H9 (cell line): ENCODE results near the gene A4GNT. TPM values are rescaled to one million over a fixed set of nuclear protein-coding genes. Genes with fewer than 3 reads are reported as not detected.

Experiments used
- DNase-seq: peaks from one replicate; pipeline ENCODE4 v3.0.0-alpha.2; 2017
- H2AFZ ChIP-seq: one replicate; pipeline ENCODE4 v1.6.1; 2013; ENCODE audit warnings: mild to moderate bottlenecking, low read length, control low read depth, moderate library complexity
- H2AK5ac ChIP-seq: 2 replicates; pipeline ENCODE4 v1.6.1; 2013; ENCODE audit warnings: low read length, control low read depth, mixed read lengths; ENCODE audit not compliant: insufficient read length
- H2BK120ac ChIP-seq: one replicate; pipeline ENCODE4 v1.6.1; 2013; ENCODE audit warnings: low read depth, mild to moderate bottlenecking, low read length, control low read depth, inconsistent platforms; ENCODE audit not compliant: poor library complexity, severe bottlenecking
- H2BK12ac ChIP-seq: 2 replicates; pipeline ENCODE4 v1.6.1; 2013; ENCODE audit warnings: low read length, control low read depth, mixed read lengths, low read depth; ENCODE audit not compliant: insufficient read length
- H2BK15ac ChIP-seq: 2 replicates; pipeline ENCODE4 v1.6.1; 2013; ENCODE audit warnings: low read depth, low read length, control low read depth
- H2BK20ac ChIP-seq: one replicate; pipeline ENCODE4 v1.6.1; 2013; ENCODE audit warnings: low read depth, mild to moderate bottlenecking, low read length, control low read depth, inconsistent platforms; ENCODE audit not compliant: poor library complexity, severe bottlenecking
- H2BK5ac ChIP-seq: 2 replicates; pipeline ENCODE4 v1.6.1; 2013; ENCODE audit warnings: low read length, control low read depth, mixed read lengths; ENCODE audit not compliant: insufficient read length
- H3K14ac ChIP-seq: 2 replicates; pipeline ENCODE4 v1.6.1; 2013; ENCODE audit warnings: low read length, control low read depth; ENCODE audit not compliant: insufficient read depth
- H3K18ac ChIP-seq: 2 replicates; pipeline ENCODE4 v1.6.1; 2013; ENCODE audit warnings: low read depth, mild to moderate bottlenecking, mixed read lengths, low read length, control low read depth; ENCODE audit not compliant: insufficient read length
- H3K23ac ChIP-seq: 2 replicates; pipeline ENCODE4 v1.6.1; 2013; ENCODE audit warnings: low read length, control low read depth, mixed read lengths, low read depth; ENCODE audit not compliant: insufficient read length
- H3K23me2 ChIP-seq: 2 replicates; pipeline ENCODE4 v1.6.1; 2013; ENCODE audit warnings: low read depth, mild to moderate bottlenecking, mixed read lengths, low read length, control low read depth; ENCODE audit not compliant: insufficient read length, poor library complexity, severe bottlenecking
- H3K27ac ChIP-seq: 2 replicates; pipeline ENCODE4 v1.5.1; 2013; ENCODE audit warnings: low read length, control low read depth, mixed read lengths, low read depth; ENCODE audit not compliant: insufficient read length
- H3K27me3 ChIP-seq: 2 replicates; pipeline ENCODE4 v1.6.1; 2013; ENCODE audit warnings: low read length, control low read depth, inconsistent platforms; ENCODE audit not compliant: insufficient read depth
- H3K4ac ChIP-seq: 2 replicates; pipeline ENCODE4 v1.6.1; 2013; ENCODE audit warnings: low read depth, mild to moderate bottlenecking, control low read depth, inconsistent platforms, low read length, moderate library complexity
- H3K4me1 ChIP-seq: 2 replicates; pipeline ENCODE4 v1.6.1; 2013; ENCODE audit warnings: low read length, control low read depth, inconsistent platforms; ENCODE audit not compliant: insufficient read depth
- H3K4me2 ChIP-seq: 2 replicates; pipeline ENCODE4 v1.6.1; 2013; ENCODE audit warnings: low read length, control low read depth, mixed read lengths; ENCODE audit not compliant: insufficient read length, insufficient read depth
- H3K56ac ChIP-seq: 2 replicates; pipeline ENCODE4 v1.6.1; 2013; ENCODE audit warnings: low read depth, mild to moderate bottlenecking, mixed read lengths, low read length, control low read depth; ENCODE audit not compliant: insufficient read length
- H3K79me1 ChIP-seq: 2 replicates; pipeline ENCODE4 v1.6.1; 2013; ENCODE audit warnings: low read depth, mild to moderate bottlenecking, moderate library complexity, low read length, control low read depth, inconsistent platforms; ENCODE audit not compliant: insufficient read depth, poor library complexity, severe bottlenecking
- H3K79me2 ChIP-seq: 2 replicates; pipeline ENCODE4 v1.6.1; 2013; ENCODE audit warnings: low read length, control low read depth, inconsistent platforms; ENCODE audit not compliant: insufficient read depth
- H3K9ac ChIP-seq: 2 replicates; pipeline ENCODE4 v1.6.1; 2013; ENCODE audit warnings: low read length, control low read depth, mixed read lengths; ENCODE audit not compliant: insufficient read length; ENCODE audit errors: extremely low read depth
- H3K9me3 ChIP-seq: one replicate; pipeline ENCODE4 v1.6.1; 2013; ENCODE audit warnings: low read depth, low read length, inconsistent platforms; ENCODE audit not compliant: control insufficient read depth
- H3T11ph ChIP-seq: one replicate; pipeline ENCODE4 v1.6.1; 2013; ENCODE audit warnings: mild to moderate bottlenecking, low read length, control low read depth, inconsistent platforms
- H4K20me1 ChIP-seq: one replicate; pipeline ENCODE4 v1.6.1; 2013; ENCODE audit not compliant: control insufficient read depth, insufficient read length, insufficient read depth
- H4K5ac ChIP-seq: 2 replicates; pipeline ENCODE4 v1.6.1; 2013; ENCODE audit warnings: low read depth, mild to moderate bottlenecking, mixed read lengths, low read length, control low read depth; ENCODE audit not compliant: insufficient read length
- H4K8ac ChIP-seq: replicated peaks from 2 replicates; pipeline ENCODE4 v1.6.1; 2013; ENCODE audit warnings: low read length, control low read depth, mixed read lengths, low read depth; ENCODE audit not compliant: insufficient read length
- H4K91ac ChIP-seq: 2 replicates; pipeline ENCODE4 v1.6.1; 2013; ENCODE audit warnings: low read depth, mild to moderate bottlenecking, moderate library complexity, mixed read lengths, low read length, control low read depth; ENCODE audit not compliant: insufficient read length
- H3K27ac Mint-ChIP-seq, 3 experiments: 2 replicates in 2 of 3; 3 replicates in 1 of 3; pipeline ENCODE4 v1.8.0; 2020 to 2021; ENCODE audit warnings: mixed read lengths in 3 of 3, mild to moderate bottlenecking in 1 of 3, moderate library complexity in 1 of 3
- H3K27me3 Mint-ChIP-seq: 2 replicates; pipeline ENCODE4 v1.8.0; 2021; ENCODE audit warnings: low read depth, mild to moderate bottlenecking, moderate library complexity, mixed read lengths
- H3K36me3 Mint-ChIP-seq, 3 experiments: 2 replicates in 2 of 3; 3 replicates in 1 of 3; pipeline ENCODE4 v1.8.0; 2020 to 2021; ENCODE audit warnings: low read depth in 3 of 3, mixed read lengths in 3 of 3; ENCODE audit not compliant: insufficient read depth in 1 of 3
- H3K4me1 Mint-ChIP-seq, 2 experiments: 2 replicates each; pipeline ENCODE4 v1.8.0; 2020; ENCODE audit warnings: mixed read lengths in 2 of 2
- H3K4me3 Mint-ChIP-seq, 2 experiments: 2 replicates in 1 of 2; 3 replicates in 1 of 2; pipeline ENCODE4 v1.8.0; 2020 to 2021; ENCODE audit warnings: mild to moderate bottlenecking in 2 of 2, mixed read lengths in 2 of 2, moderate library complexity in 1 of 2
- H3K9me3 Mint-ChIP-seq, 2 experiments: 2 replicates in 1 of 2; 3 replicates in 1 of 2; pipeline ENCODE4 v1.8.0; 2020; ENCODE audit warnings: mild to moderate bottlenecking in 2 of 2, mixed read lengths in 2 of 2, moderate library complexity in 1 of 2
- WGBS: extraction: QIAGEN DNeasy Blood & Tissue Kit; methylation state at CpG from one replicate; pipeline ENCODE4 v1.1.7; 2013; ENCODE audit warnings: missing lambda C conversion rate, low lambda C conversion rate, mixed read lengths; ENCODE audit not compliant: insufficient read length; ENCODE audit errors: extremely low coverage; 5-methylcytosine and 5-hydroxymethylcytosine counted together
- total RNA-seq: library from RNA; stranded (reverse); gene quantifications from 2 replicates; pipeline ENCODE4 v1.2.1, GENCODE V29; 2021
- TF ChIP-seq, protein P1 (sequence below): fragments of 200-600 bp; sonication (generic); conservative IDR thresholded peaks from 3 replicates; pipeline ENCODE4 v1.8.0; 2021; ENCODE audit warnings: antibody characterized with exemption, mild to moderate bottlenecking

The A4GNT gene
- total RNA-seq, 1 experiment from 2014 or later: not detected

DNA sequence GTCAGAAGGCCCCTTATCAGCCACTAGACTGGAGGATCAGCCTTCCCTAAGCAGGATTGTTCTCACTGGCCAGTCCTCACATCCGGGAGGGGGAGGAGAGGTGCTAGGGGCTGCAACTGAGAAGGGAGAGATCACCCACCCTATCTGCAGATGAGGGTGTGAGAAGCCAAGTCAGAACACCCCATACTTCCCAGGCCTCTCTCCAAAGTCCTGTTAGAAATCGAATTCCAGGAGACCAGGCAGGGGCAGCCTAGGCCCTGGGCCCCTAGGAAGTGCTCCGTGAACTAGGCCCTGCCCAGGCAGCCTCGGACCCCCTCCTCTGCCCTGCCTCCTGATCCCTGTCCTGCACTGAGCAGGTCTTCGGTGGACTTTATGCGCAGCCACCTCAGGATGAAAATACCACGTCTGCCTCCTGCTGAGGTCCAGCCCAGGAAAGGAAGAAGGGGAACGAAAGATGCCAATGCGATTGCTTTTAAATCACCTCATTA is 17.7 kb downstream of the A4GNT start:
- Histone ChIP-seq H3K4me2 (peak overlapping the region; percentile 84), H3K4me1 (no peaks in the 10 kb centered on the region), H2BK20ac (no peak overlapping the region), H3K56ac (no peak overlapping the region), H2AK5ac (no peak overlapping the region), H3K79me1 (no peaks in the 10 kb centered on the region), H3K18ac (peak overlapping the region; percentile 40), H3T11ph (no peak overlapping the region), H3K4ac (no peak overlapping the region), H2BK120ac (no peak overlapping the region), H3K14ac (peak overlapping the region; percentile 23; the same call in 1 of the 2 replicates), H3K9ac (peak overlapping the region; percentile 64), H3K27me3 (no peaks in the 10 kb centered on the region), H4K91ac (no peak overlapping the region), H4K5ac (no peak overlapping the region), H3K9me3 (no peaks in the 10 kb centered on the region), H3K27ac (no peak overlapping the region), H2AFZ (no peak overlapping the region), H3K23me2 (peaks cover 7% of the 10 kb centered on the region), H3K79me2 (no peaks in the 10 kb centered on the region), H2BK5ac (no peak overlapping the region), H3K23ac (no peak overlapping the region), H4K8ac (no peak overlapping the region), H2BK15ac (no peak overlapping the region), H4K20me1 (peaks cover 2% of the 10 kb centered on the region), H2BK12ac (no peak overlapping the region)
- Mint-ChIP-seq H3K27ac (peak overlapping the region; percentile 80 to 98 (median 92); a peak in 5 of 7 replicates), H3K27me3 (peaks cover 3% of the 10 kb centered on the region; the same call in 1 of the 2 replicates), H3K4me1 (peaks cover 31 to 36% of the 10 kb centered on the region in 2 experiments), H3K4me3 (peak overlapping the region; percentile 88 to 93), H3K36me3 (peaks cover 0 to 18% (median 4%) of the 10 kb centered on the region in 3 experiments), H3K9me3 (peaks cover 3 to 8% of the 10 kb centered on the region in 2 experiments; a peak in 4 of 5 replicates)
- TF ChIP-seq, protein P1, sequence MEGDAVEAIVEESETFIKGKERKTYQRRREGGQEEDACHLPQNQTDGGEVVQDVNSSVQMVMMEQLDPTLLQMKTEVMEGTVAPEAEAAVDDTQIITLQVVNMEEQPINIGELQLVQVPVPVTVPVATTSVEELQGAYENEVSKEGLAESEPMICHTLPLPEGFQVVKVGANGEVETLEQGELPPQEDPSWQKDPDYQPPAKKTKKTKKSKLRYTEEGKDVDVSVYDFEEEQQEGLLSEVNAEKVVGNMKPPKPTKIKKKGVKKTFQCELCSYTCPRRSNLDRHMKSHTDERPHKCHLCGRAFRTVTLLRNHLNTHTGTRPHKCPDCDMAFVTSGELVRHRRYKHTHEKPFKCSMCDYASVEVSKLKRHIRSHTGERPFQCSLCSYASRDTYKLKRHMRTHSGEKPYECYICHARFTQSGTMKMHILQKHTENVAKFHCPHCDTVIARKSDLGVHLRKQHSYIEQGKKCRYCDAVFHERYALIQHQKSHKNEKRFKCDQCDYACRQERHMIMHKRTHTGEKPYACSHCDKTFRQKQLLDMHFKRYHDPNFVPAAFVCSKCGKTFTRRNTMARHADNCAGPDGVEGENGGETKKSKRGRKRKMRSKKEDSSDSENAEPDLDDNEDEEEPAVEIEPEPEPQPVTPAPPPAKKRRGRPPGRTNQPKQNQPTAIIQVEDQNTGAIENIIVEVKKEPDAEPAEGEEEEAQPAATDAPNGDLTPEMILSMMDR: no peak
- no CpG with 5 or more reads among the region's 9 CpGs for WGBS
- DNase-seq: peak; percentile 47
